HEK293 (cell line): Measurements from ENCODE around the gene WDR70.

Source experiments
- CTCF ChIA-PET: fragments of 350-600 bp; formaldehyde crosslinking; extraction: SDS; loops from one replicate; lab custom pipeline; 2021; ENCODE audit warnings: antibody characterized with exemption; lab: Yijun Ruan, JAX
- POLR2A ChIA-PET: fragments of 300-600 bp; formaldehyde crosslinking; extraction: SDS; loops from one replicate; lab custom pipeline; 2020; ENCODE audit warnings: antibody characterized with exemption, inconsistent platforms; lab: Yijun Ruan, JAX
- H3K27ac ChIP-seq: fragments of 200-500 bp; sonication (Bioruptor generic); 2 replicates; pipeline ENCODE4 v1.5.1; 2014; ENCODE audit warnings: low read depth, low read length, control low read depth, inconsistent platforms; ENCODE audit errors: extremely low read depth
- H3K36me3 ChIP-seq, 2 experiments: fragments of 200-500 bp in 1 of 2; sonication (Bioruptor generic) in 1 of 2; 1 replicate in 1 of 2; 2 replicates in 1 of 2; pipeline ENCODE4 v1.5.1; 2014 to 2017; ENCODE audit warnings: inconsistent platforms in 2 of 2, low read length in 2 of 2; ENCODE audit not compliant: control insufficient read depth in 2 of 2, insufficient read depth in 1 of 2
- H3K4me1 ChIP-seq: fragments of 200-500 bp; sonication (Bioruptor generic); 2 replicates; pipeline ENCODE4 v1.5.1; 2014; ENCODE audit warnings: mild to moderate bottlenecking, low read length, inconsistent platforms; ENCODE audit not compliant: control insufficient read depth, insufficient read depth
- H3K4me3 ChIP-seq: 2 replicates; pipeline ENCODE4 v1.5.1; 2011; ENCODE audit warnings: low read depth, mild to moderate bottlenecking, control low read depth, low read length, moderate library complexity
- H3K9me3 ChIP-seq: fragments of 200-500 bp; sonication (Bioruptor generic); 2 replicates; pipeline ENCODE4 v1.5.1; 2014; ENCODE audit warnings: low read depth, low read length, inconsistent platforms; ENCODE audit not compliant: control insufficient read depth, insufficient read depth
- ZBTB20 ChIP-seq: fragments of 450-650 bp; formaldehyde crosslinking; IDR thresholded peaks from 2 replicates; pipeline ENCODE4 v1.5.1; 2016; ENCODE audit warnings: missing biosample characterization, missing genetic modification characterization
- ZBTB21 ChIP-seq: fragments of 450-650 bp; formaldehyde crosslinking; IDR thresholded peaks from 2 replicates; pipeline ENCODE4 v1.5.1; 2017; ENCODE audit warnings: missing biosample characterization, missing genetic modification characterization
- ZBTB44 ChIP-seq: fragments of 450-650 bp; IDR thresholded peaks from 2 replicates; pipeline ENCODE4 v1.5.1; 2018; ENCODE audit warnings: missing biosample characterization, mild to moderate bottlenecking, missing genetic modification characterization
- ZFP41 ChIP-seq: fragments of 450-650 bp; formaldehyde crosslinking; IDR thresholded peaks from 2 replicates; pipeline ENCODE4 v1.5.1; 2016; ENCODE audit warnings: missing biosample characterization, missing genetic modification characterization, borderline replicate concordance
- ZNF10 ChIP-seq: fragments of 450-650 bp; formaldehyde crosslinking; IDR thresholded peaks from 2 replicates; pipeline ENCODE4 v1.5.1; 2017; ENCODE audit warnings: missing biosample characterization, missing genetic modification characterization
- ZNF146 ChIP-seq: fragments of 450-650 bp; formaldehyde crosslinking; IDR thresholded peaks from 2 replicates; pipeline ENCODE4 v1.5.1; 2016; ENCODE audit warnings: missing biosample characterization, missing genetic modification characterization
- ZNF157 ChIP-seq: fragments of 450-650 bp; formaldehyde crosslinking; IDR thresholded peaks from 2 replicates; pipeline ENCODE4 v1.5.1; 2016; ENCODE audit warnings: missing biosample characterization, missing genetic modification characterization
- ZNF174 ChIP-seq: fragments of 450-650 bp; formaldehyde crosslinking; IDR thresholded peaks from 2 replicates; pipeline ENCODE4 v1.5.0; 2017; ENCODE audit warnings: missing biosample characterization, mild to moderate bottlenecking, missing genetic modification characterization
- ZNF221 ChIP-seq: fragments of 450-650 bp; formaldehyde crosslinking; IDR thresholded peaks from 2 replicates; pipeline ENCODE4 v1.5.1; 2017; ENCODE audit warnings: missing biosample characterization, missing genetic modification characterization, borderline replicate concordance
- ZNF266 ChIP-seq: fragments of 450-650 bp; formaldehyde crosslinking; IDR thresholded peaks from 2 replicates; pipeline ENCODE4 v1.5.1; 2016; ENCODE audit warnings: missing biosample characterization, missing genetic modification characterization, low read depth
- ZNF324 ChIP-seq: fragments of 450-650 bp; formaldehyde crosslinking; IDR thresholded peaks from 2 replicates; pipeline ENCODE4 v1.5.1; 2016; ENCODE audit warnings: missing biosample characterization, missing genetic modification characterization
- ZNF501 ChIP-seq: fragments of 450-650 bp; formaldehyde crosslinking; IDR thresholded peaks from 2 replicates; pipeline ENCODE4 v1.5.1; 2016; ENCODE audit warnings: missing biosample characterization, missing genetic modification characterization
- ZNF510 ChIP-seq: fragments of 450-650 bp; formaldehyde crosslinking; IDR thresholded peaks from 2 replicates; pipeline ENCODE4 v1.5.1; 2018; ENCODE audit warnings: mild to moderate bottlenecking, missing genetic modification characterization, missing biosample characterization; ENCODE audit not compliant: insufficient replicate concordance
- ZNF513 ChIP-seq: fragments of 450-650 bp; IDR thresholded peaks from 2 replicates; pipeline ENCODE4 v1.5.1; 2018; ENCODE audit warnings: missing biosample characterization, missing genetic modification characterization
- ZNF514 ChIP-seq: fragments of 450-650 bp; formaldehyde crosslinking; IDR thresholded peaks from 2 replicates; pipeline ENCODE4 v1.5.1; 2016; ENCODE audit warnings: missing biosample characterization, missing genetic modification characterization
- ZNF521 ChIP-seq: fragments of 450-650 bp; formaldehyde crosslinking; IDR thresholded peaks from 2 replicates; pipeline ENCODE4 v1.5.1; 2017; ENCODE audit warnings: missing biosample characterization, mild to moderate bottlenecking, missing genetic modification characterization
- ZNF600 ChIP-seq: fragments of 450-650 bp; formaldehyde crosslinking; IDR thresholded peaks from 2 replicates; pipeline ENCODE4 v1.5.1; 2016; ENCODE audit warnings: missing biosample characterization, missing genetic modification characterization
- ZNF621 ChIP-seq: fragments of 450-650 bp; formaldehyde crosslinking; IDR thresholded peaks from 2 replicates; pipeline ENCODE4 v1.5.1; 2017; ENCODE audit warnings: missing biosample characterization, missing genetic modification characterization
- ZNF658 ChIP-seq: fragments of 450-650 bp; formaldehyde crosslinking; IDR thresholded peaks from 2 replicates; pipeline ENCODE4; 2016; ENCODE audit warnings: missing biosample characterization, missing genetic modification characterization
- ZNF747 ChIP-seq: fragments of 450-650 bp; formaldehyde crosslinking; IDR thresholded peaks from 2 replicates; pipeline ENCODE4 v1.5.1; 2016; ENCODE audit warnings: missing biosample characterization, missing genetic modification characterization
- TF ChIP-seq, protein P1 (sequence below): fragments of 450-650 bp; formaldehyde crosslinking; IDR thresholded peaks from 2 replicates; pipeline ENCODE4 v1.5.1; 2016; ENCODE audit warnings: missing biosample characterization, missing genetic modification characterization
- TF ChIP-seq, protein P2 (sequence below): fragments of 450-650 bp; formaldehyde crosslinking; IDR thresholded peaks from 2 replicates; pipeline ENCODE4 v1.5.1; 2016; ENCODE audit warnings: missing biosample characterization, missing genetic modification characterization
- TF ChIP-seq, protein P3 (sequence below): fragments of 450-650 bp; formaldehyde crosslinking; IDR thresholded peaks from 2 replicates; pipeline ENCODE4 v1.5.1; 2016; ENCODE audit warnings: missing biosample characterization, missing genetic modification characterization

The WDR70 gene

DNA sequence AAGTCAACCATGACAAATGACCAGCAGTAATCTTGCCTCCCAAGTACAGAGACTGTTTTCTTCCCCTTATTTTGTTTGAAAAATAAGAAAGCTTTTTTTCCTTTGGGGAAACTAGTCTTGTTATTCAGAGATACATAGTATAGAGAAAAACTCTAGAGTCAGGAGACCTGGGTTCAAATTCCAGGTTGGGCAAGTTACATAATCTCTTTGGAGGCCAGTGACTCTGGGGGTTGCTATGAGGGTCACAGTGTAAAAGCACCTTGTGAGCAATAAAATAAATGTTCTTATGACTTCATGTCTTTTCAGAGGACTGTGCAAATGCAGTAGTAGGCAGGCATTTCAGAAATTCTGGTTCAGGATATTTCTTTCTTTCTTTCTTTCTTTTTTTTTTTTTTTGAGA is 389.3 kb downstream of the WDR70 start (continued):
- TF ChIP-seq ZBTB44 = no peak
- no peak for TF ChIP-seq ZNF521 (tag by site-specific recombination)
- no peak for TF ChIP-seq ZNF324 (tag by site-specific recombination)
- no peak for TF ChIP-seq ZNF600 (tag by site-specific recombination)
- TF ChIP-seq, protein P1, sequence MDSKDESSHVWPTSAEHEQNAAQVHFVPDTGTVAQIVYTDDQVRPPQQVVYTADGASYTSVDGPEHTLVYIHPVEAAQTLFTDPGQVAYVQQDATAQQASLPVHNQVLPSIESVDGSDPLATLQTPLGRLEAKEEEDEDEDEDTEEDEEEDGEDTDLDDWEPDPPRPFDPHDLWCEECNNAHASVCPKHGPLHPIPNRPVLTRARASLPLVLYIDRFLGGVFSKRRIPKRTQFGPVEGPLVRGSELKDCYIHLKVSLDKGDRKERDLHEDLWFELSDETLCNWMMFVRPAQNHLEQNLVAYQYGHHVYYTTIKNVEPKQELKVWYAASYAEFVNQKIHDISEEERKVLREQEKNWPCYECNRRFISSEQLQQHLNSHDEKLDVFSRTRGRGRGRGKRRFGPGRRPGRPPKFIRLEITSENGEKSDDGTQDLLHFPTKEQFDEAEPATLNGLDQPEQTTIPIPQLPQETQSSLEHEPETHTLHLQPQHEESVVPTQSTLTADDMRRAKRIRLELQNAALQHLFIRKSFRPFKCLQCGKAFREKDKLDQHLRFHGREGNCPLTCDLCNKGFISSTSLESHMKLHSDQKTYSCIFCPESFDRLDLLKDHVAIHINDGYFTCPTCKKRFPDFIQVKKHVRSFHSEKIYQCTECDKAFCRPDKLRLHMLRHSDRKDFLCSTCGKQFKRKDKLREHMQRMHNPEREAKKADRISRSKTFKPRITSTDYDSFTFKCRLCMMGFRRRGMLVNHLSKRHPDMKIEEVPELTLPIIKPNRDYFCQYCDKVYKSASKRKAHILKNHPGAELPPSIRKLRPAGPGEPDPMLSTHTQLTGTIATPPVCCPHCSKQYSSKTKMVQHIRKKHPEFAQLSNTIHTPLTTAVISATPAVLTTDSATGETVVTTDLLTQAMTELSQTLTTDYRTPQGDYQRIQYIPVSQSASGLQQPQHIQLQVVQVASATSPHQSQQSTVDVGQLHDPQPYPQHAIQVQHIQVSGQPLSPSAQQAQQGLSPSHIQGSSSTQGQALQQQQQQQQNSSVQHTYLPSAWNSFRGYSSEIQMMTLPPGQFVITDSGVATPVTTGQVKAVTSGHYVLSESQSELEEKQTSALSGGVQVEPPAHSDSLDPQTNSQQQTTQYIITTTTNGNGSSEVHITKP (tag by site-specific recombination) = no peak
- no peak for TF ChIP-seq ZBTB21 (tag by site-specific recombination)
- no peak for TF ChIP-seq ZNF747 (tag by site-specific recombination)
- TF ChIP-seq ZNF510 (tag by site-specific recombination) = no peak
- no peak for TF ChIP-seq ZNF514 (tag by site-specific recombination)
- TF ChIP-seq, protein P2, sequence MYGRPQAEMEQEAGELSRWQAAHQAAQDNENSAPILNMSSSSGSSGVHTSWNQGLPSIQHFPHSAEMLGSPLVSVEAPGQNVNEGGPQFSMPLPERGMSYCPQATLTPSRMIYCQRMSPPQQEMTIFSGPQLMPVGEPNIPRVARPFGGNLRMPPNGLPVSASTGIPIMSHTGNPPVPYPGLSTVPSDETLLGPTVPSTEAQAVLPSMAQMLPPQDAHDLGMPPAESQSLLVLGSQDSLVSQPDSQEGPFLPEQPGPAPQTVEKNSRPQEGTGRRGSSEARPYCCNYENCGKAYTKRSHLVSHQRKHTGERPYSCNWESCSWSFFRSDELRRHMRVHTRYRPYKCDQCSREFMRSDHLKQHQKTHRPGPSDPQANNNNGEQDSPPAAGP (tag by site-specific recombination) = no peak
- no peak for TF ChIP-seq ZBTB20 (tag by site-specific recombination)
- no peak for TF ChIP-seq ZNF157 (tag by site-specific recombination)

- Histone ChIP-seq H3K9me3 (no peaks in the 10 kb centered on the region), H3K36me3 (no peaks in the 10 kb centered on the region), H3K4me1 (no peaks in the 10 kb centered on the region), H3K27ac (no peak overlapping the region)
- POLR2A ChIA-PET = interaction anchor here (0.5 kb wide), 1 partner anchor 364 kb away, joined by 3 read pairs; no protein-coding TSS in a partner anchor
- CTCF ChIA-PET = interaction anchor here (1.2 kb wide), 1 partner anchor 46 kb away, joined by 3 read pairs; no protein-coding TSS in a partner anchor
- TF ChIP-seq, protein P3, sequence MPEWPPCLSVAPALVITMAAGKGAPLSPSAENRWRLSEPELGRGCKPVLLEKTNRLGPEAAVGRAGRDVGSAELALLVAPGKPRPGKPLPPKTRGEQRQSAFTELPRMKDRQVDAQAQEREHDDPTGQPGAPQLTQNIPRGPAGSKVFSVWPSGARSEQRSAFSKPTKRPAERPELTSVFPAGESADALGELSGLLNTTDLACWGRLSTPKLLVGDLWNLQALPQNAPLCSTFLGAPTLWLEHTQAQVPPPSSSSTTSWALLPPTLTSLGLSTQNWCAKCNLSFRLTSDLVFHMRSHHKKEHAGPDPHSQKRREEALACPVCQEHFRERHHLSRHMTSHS (tag by site-specific recombination) = no peak
- TF ChIP-seq ZNF501 (tag by site-specific recombination) (no peak), ZNF174 (tag by site-specific recombination) (no peak), ZFP41 (tag by site-specific recombination) (no peak), ZNF221 (tag by site-specific recombination) (no peak), ZNF10 (tag by site-specific recombination) (no peak), ZNF513 (tag by site-specific recombination) (no peak), ZNF621 (no peak), ZNF146 (tag by site-specific recombination) (no peak), ZNF266 (tag by site-specific recombination) (no peak), ZNF658 (tag by site-specific recombination) (no peak)
- TF ChIP-seq, all 188 proteins: peak for 0
- H3K4me3 ChIP-seq = no peak overlapping the region
Observed at GRCh38 chr5:37769108-37769507, 390.0 kb downstream of the WDR70 start.
